Mucosa of rectum (tissue), 2 donors: ENCODE data around the gene SLC9A9.

Experiments used
- H3K27ac ChIP-seq, 2 donors: one replicate each; pipeline ENCODE4 v1.7.0; 2013; ENCODE audit warnings: inconsistent platforms in 2 of 2, low read depth in 2 of 2, low read length in 2 of 2
- H3K27me3 ChIP-seq, 2 donors: one replicate each; pipeline ENCODE4 v1.7.0; 2013; ENCODE audit warnings: low read length in 2 of 2; ENCODE audit not compliant: control insufficient read depth in 2 of 2, insufficient read depth in 2 of 2
- H3K36me3 ChIP-seq, 2 donors: one replicate each; pipeline ENCODE4 v1.7.0; 2013; ENCODE audit warnings: low read length in 2 of 2; ENCODE audit not compliant: control insufficient read depth in 2 of 2, insufficient read depth in 2 of 2
- H3K4me1 ChIP-seq, 2 donors: one replicate each; pipeline ENCODE4 v1.7.0; 2013; ENCODE audit warnings: low read length in 2 of 2, mild to moderate bottlenecking in 1 of 2; ENCODE audit not compliant: control insufficient read depth in 2 of 2, insufficient read depth in 2 of 2
- H3K4me3 ChIP-seq, 2 donors: one replicate each; pipeline ENCODE4 v1.7.0; 2013; ENCODE audit warnings: low read length in 2 of 2
- H3K9ac ChIP-seq, 2 donors: one replicate each; pipeline ENCODE4 v1.7.0; 2013; ENCODE audit warnings: low read length in 2 of 2, low read depth in 1 of 2, mild to moderate bottlenecking in 1 of 2
- H3K9me3 ChIP-seq, 2 donors: one replicate each; pipeline ENCODE4 v1.7.0; 2013; ENCODE audit warnings: low read length in 2 of 2; ENCODE audit not compliant: control insufficient read depth in 2 of 2
- donor health status: healthy.
- donor health status: Normal muscosa, but diverticular disease.

SLC9A9 gene

DNA sequence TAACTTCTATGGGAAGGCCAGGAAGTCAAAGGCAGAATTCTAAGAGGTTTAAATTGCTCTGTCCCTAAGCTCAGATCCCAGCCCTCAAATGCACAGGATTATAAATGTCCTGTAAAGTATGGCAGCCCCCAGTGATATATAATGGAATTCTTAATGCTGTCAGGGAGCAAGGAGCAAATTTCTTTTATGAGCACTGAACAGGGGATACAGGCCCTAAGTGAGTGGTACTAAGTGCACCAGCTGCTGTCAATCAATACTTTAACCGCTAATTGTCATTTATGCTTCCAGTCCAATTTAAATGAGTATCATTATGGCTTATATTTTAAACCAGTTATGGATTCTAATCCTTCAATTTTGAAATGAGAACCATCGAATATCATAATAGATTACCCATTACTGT, 4.7 kb downstream of the SLC9A9 start:
- no peaks in the 10 kb centered on the region for H3K9me3 ChIP-seq
- no peaks in the 10 kb centered on the region for H3K36me3 ChIP-seq
- no peaks in the 10 kb centered on the region for H3K27me3 ChIP-seq
- no peak overlapping the region for H3K4me3 ChIP-seq
- H3K4me1 ChIP-seq, result peaks cover 0 to 2% of the 10 kb centered on the region in 2 donors
- H3K27ac ChIP-seq, result no peak overlapping the region
- no peak overlapping the region for H3K9ac ChIP-seq

DNA sequence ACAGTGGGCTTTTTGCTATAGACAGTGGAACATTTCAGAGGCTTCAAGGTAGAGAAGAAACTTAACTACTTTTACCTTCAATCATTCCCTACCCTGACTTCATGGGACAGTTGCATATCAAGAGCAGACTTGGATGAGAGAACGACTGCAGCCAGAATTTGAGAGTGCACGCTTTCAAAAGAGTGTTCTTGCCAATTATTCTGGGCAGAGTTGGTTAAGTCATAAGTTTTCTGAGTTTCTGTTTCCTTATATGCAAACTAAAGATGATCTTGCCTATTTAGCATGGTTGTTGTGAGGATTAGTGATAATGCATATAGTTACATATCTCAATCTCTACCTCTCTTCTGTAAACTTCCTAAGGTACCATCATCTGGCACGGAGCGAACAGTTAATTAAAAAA, 7.6 kb downstream of the SLC9A9 start:
- no peaks in the 10 kb centered on the region for H3K4me1 ChIP-seq

DNA sequence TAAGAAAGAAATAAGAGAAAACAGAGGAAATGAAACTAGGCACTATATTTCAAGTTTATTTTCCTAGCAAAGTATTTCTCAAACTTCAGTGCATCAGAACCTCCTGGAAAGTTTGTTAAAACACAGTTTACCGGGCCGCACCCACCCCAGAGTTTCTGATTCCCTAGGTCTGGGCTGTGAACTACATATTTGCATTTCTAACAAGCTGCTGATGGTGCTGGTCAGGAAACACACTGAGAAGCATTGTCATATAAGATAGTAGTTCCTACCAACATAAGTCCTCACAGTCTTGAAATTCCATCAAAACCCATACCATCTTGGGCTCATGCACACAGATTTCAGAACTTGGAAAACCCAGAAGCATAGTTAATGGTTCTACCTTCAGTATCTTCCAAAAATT, 8.3 kb downstream of the SLC9A9 start:
- no peaks in the 10 kb centered on the region for H3K36me3 ChIP-seq
- no peak overlapping the region for H3K9ac ChIP-seq
- no peak overlapping the region for H3K4me3 ChIP-seq
- no peak overlapping the region for H3K27ac ChIP-seq
- H3K9me3 ChIP-seq, result no peaks in the 10 kb centered on the region
- no peaks in the 10 kb centered on the region for H3K4me1 ChIP-seq
- no peaks in the 10 kb centered on the region for H3K27me3 ChIP-seq

More for the DNA sequence above, 7.6 kb downstream of the SLC9A9 start:
- Histone ChIP-seq H3K4me3 (no peak overlapping the region), H3K27ac (no peak overlapping the region), H3K9me3 (no peaks in the 10 kb centered on the region), H3K27me3 (no peaks in the 10 kb centered on the region), H3K9ac (no peak overlapping the region), H3K36me3 (no peaks in the 10 kb centered on the region)

DNA sequence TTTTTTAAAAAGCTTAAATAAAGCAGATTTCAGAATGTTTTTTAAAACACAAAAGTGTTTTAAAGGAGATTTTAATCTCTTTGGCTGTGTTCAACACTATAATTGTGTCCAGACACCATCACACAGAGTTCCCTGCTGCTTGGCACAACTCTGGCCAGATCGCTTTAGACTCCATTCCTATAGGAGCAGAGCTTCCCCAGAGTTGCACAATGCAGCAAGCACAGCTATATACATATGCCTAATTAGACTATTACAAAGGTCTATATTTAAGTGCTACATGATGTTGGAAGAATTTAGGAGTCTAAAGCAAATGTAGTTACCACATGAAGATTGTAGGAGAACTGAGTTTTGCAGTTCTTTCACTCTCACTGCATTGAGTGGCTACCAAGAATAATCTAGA, 11.2 kb downstream of the SLC9A9 start:
- Histone ChIP-seq H3K27ac (no peak overlapping the region), H3K36me3 (no peaks in the 10 kb centered on the region), H3K9me3 (no peaks in the 10 kb centered on the region), H3K27me3 (no peaks in the 10 kb centered on the region), H3K4me3 (no peak overlapping the region), H3K4me1 (no peaks in the 10 kb centered on the region), H3K9ac (no peak overlapping the region)

DNA sequence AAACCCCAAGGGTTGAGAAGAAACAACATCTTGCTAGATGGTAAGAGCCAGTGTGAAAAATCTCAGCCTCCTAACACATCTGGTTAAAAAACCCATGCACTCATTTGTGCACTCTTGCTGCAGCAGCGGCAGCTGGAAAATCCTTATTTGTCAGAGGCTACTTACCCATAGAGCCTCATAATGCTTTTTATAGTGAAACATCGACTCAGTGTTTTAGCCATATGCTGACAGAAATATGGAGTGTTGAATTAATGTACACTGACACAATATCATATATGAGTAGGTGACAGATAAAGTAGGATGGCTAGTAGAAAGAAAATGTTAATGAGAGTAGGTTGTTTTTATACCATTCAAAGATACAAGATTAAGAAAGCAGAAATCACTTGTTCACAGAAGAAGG, 13.0 kb downstream of the SLC9A9 start:
- H3K27ac ChIP-seq, result no peak overlapping the region

DNA sequence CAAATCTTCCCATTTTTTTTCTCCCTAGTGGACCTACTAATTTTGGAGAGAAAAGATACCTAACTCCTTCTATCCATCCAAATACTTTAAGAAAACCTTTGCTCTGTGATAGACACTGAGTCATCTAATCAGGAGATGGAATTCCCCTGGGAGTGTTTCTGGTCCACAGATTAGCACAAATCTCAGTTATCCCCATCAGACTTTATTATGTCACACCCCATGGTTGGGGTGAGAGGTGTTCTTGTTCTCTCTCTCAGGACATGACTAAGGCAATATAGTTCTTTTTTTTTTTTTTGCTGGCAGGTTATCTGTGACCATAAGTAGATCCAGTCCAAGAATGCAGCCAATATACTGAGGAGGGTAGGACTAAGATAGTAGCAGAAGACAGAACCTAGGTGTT, 15.8 kb downstream of the SLC9A9 start:
- H3K9me3 ChIP-seq, result no peaks in the 10 kb centered on the region
- H3K4me3 ChIP-seq, result no peak overlapping the region
- H3K36me3 ChIP-seq, result no peaks in the 10 kb centered on the region
- no peaks in the 10 kb centered on the region for H3K27me3 ChIP-seq
- H3K4me1 ChIP-seq, result no peaks in the 10 kb centered on the region
- H3K9ac ChIP-seq, result no peak overlapping the region
- no peak overlapping the region for H3K27ac ChIP-seq

More for the DNA sequence above, 13.0 kb downstream of the SLC9A9 start:
- Histone ChIP-seq H3K9ac (no peak overlapping the region), H3K4me1 (no peaks in the 10 kb centered on the region), H3K27me3 (no peaks in the 10 kb centered on the region), H3K9me3 (no peaks in the 10 kb centered on the region), H3K36me3 (no peaks in the 10 kb centered on the region), H3K4me3 (no peak overlapping the region)

DNA sequence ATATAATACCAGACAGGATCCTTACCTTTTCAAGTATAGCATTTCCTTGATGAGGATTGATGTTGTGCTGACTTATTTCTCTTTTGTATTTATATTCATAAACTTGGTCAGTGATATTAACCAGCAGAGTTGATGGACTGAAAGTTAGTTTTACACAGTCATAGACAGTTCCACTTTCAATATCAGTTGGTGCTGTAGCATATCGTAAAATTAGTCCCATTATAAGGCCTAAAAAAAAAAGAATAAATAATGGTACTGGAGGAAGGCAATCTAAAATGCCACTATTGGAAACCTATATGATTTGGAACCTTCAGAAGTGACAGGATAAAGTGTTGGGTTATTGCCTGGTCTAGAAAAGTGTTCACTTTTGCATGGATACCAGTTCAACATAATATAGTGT, 16.3 kb downstream of the SLC9A9 start:
- Histone ChIP-seq H3K9ac (no peak overlapping the region), H3K27ac (no peak overlapping the region), H3K4me3 (no peak overlapping the region), H3K9me3 (no peaks in the 10 kb centered on the region), H3K27me3 (no peaks in the 10 kb centered on the region), H3K4me1 (no peaks in the 10 kb centered on the region), H3K36me3 (no peaks in the 10 kb centered on the region)

DNA sequence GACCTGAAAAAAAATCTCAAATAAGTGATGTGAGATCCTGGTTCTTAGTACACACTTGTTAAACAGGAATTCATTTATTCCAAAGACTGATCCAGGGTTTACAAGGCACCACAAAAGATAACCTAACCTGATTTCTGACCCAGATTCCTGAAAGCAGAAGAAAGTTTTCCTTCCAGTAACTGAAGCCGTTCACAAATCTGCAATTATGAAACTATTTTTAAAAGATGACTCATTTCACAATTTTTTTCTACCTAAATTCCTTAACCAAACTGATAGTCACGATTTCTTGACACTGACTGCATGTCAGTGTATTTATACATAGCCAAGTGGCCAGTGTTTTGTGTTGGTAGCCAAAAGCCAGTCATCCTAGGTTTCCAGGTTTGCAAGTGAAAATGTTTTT, 17.1 kb downstream of the SLC9A9 start:
- Histone ChIP-seq H3K4me1 (no peaks in the 10 kb centered on the region), H3K9me3 (no peaks in the 10 kb centered on the region), H3K36me3 (no peaks in the 10 kb centered on the region), H3K27ac (no peak overlapping the region), H3K9ac (no peak overlapping the region), H3K4me3 (no peak overlapping the region), H3K27me3 (no peaks in the 10 kb centered on the region)

DNA sequence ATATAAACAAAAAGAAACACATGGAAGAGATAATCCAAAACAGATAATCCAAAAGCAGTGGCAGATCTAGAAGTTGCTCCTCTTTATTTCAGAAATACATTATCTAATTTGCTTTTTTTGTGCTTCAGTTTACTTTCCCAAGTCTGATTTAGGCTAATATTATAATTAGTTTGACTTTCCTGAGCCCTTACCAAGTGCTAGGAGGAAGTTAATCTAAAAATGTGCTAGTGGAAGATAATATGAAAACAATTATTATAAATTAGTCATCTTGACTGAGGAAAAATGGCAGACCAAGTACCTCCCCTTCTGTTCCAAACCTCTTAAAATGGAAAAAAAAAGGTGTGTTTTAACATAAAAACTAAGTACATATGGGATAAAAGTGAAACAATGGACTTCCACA, 17.5 kb downstream of the SLC9A9 start:
- no peak overlapping the region for H3K4me3 ChIP-seq
- no peaks in the 10 kb centered on the region for H3K36me3 ChIP-seq
- no peaks in the 10 kb centered on the region for H3K4me1 ChIP-seq
- no peaks in the 10 kb centered on the region for H3K9me3 ChIP-seq
- no peaks in the 10 kb centered on the region for H3K27me3 ChIP-seq
- no peak overlapping the region for H3K27ac ChIP-seq
- no peak overlapping the region for H3K9ac ChIP-seq

DNA sequence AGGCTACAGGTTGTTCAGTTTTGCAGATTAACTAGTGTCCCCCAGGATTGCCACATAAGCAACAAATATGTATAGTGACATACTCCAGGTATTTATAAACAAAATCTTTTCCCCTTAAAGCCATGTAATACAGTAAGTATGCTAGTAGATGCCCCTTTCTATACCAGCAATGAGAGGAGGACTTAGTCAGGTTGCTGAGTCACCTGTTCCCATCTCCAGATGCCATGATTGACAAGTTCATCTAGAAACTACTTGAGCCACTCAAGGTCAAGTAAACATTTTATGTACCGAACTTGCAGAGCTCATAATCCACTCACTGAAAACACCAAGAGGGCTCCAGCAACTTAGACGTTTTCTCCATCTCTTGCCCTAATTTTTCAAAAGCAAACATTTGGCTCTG, 18.2 kb downstream of the SLC9A9 start:
- Histone ChIP-seq H3K27ac (no peak overlapping the region), H3K4me1 (no peaks in the 10 kb centered on the region), H3K27me3 (no peaks in the 10 kb centered on the region)

DNA sequence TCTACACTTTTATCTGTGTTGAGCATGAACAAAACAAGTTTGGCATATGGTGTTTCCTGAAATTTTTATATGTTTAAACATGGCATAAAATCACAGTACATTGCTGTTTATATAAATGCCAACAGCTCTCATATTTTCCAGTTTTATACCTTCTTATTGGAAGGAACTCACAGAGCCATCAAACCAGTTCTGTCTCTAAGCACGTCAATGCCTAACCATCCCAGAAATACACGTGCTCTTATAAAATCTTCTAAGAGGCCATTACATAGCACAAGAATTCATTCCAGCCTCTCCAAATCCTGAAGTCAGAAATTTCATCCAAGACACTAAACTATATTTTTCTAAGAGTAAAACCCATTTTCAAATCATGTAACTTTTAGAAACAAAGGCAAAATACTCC, 20.8 kb downstream of the SLC9A9 start:
- Histone ChIP-seq H3K36me3 (no peaks in the 10 kb centered on the region), H3K4me3 (no peak overlapping the region), H3K9ac (no peak overlapping the region), H3K9me3 (no peaks in the 10 kb centered on the region), H3K27ac (no peak overlapping the region), H3K27me3 (no peaks in the 10 kb centered on the region), H3K4me1 (no peaks in the 10 kb centered on the region)

More for the DNA sequence above, 18.2 kb downstream of the SLC9A9 start:
- H3K4me3 ChIP-seq, result no peak overlapping the region
- no peak overlapping the region for H3K9ac ChIP-seq
- H3K36me3 ChIP-seq, result no peaks in the 10 kb centered on the region
- H3K9me3 ChIP-seq, result no peaks in the 10 kb centered on the region
